Natural killer cell (primary cell): ENCODE data around the gene DNTT. TPM values are rescaled to one million over a fixed set of nuclear protein-coding genes. Genes with fewer than 3 reads are reported as not detected.

Experiments used
- ATAC-seq, 3 donors: fragments of 150-1000 bp in 2 of 3; fragments of 200-7000 bp in 1 of 3; cut with Tn5 transposase; 1 replicate in 1 of 3; 2 replicates in 2 of 3; pipeline ENCODE4 v1.10.0; 2021; ENCODE audit warnings: mild to moderate bottlenecking in 2 of 3, moderate library complexity in 2 of 3
- DNase-seq, 2 donors: peaks; one replicate each; pipeline versions ENCODE4 v3.0.0 to v3.0.0-alpha.2; 2013 to 2021; ENCODE audit warnings: mixed read lengths in 1 of 2
- H3K27ac ChIP-seq: one replicate; pipeline ENCODE4 v1.5.1; 2013; ENCODE audit warnings: mild to moderate bottlenecking, low read length
- H3K27me3 ChIP-seq: one replicate; pipeline ENCODE4 v1.6.1; 2013; ENCODE audit warnings: low read length; ENCODE audit not compliant: control insufficient read depth, insufficient read depth
- H3K36me3 ChIP-seq: one replicate; pipeline ENCODE4 v1.6.1; 2013; ENCODE audit warnings: low read length; ENCODE audit not compliant: control insufficient read depth, insufficient read depth
- H3K4me1 ChIP-seq: one replicate; pipeline ENCODE4 v1.6.1; 2013; ENCODE audit warnings: low read length; ENCODE audit not compliant: control insufficient read depth, insufficient read depth
- H3K4me3 ChIP-seq: one replicate; pipeline ENCODE4 v1.5.1; 2013; ENCODE audit warnings: low read length
- H3K9me3 ChIP-seq: one replicate; pipeline ENCODE4 v1.6.1; 2013; ENCODE audit warnings: low read length; ENCODE audit not compliant: control insufficient read depth, insufficient read depth
- H3K27ac Mint-ChIP-seq, 2 donors: one replicate each; pipeline ENCODE4 v1.8.0; 2022; ENCODE audit warnings: mild to moderate bottlenecking in 2 of 2, mixed read lengths in 2 of 2, moderate library complexity in 1 of 2
- H3K27me3 Mint-ChIP-seq, 2 donors: one replicate each; pipeline ENCODE4 v1.8.0; 2022; ENCODE audit warnings: low read depth in 2 of 2, mixed read lengths in 2 of 2
- H3K36me3 Mint-ChIP-seq: one replicate; pipeline ENCODE4 v1.8.0; 2022; ENCODE audit warnings: mixed read lengths
- H3K4me1 Mint-ChIP-seq, 2 donors: one replicate each; pipeline ENCODE4 v1.8.0; 2022; ENCODE audit warnings: mixed read lengths in 2 of 2
- H3K4me3 Mint-ChIP-seq: one replicate; pipeline ENCODE4 v1.8.0; 2022; ENCODE audit warnings: mild to moderate bottlenecking, moderate library complexity, mixed read lengths
- H3K9me3 Mint-ChIP-seq, 2 donors: one replicate each; pipeline ENCODE4 v1.8.0; 2022; ENCODE audit warnings: mixed read lengths in 2 of 2
- CTCF ChIP-seq: fragments of 200-600 bp; IDR thresholded peaks from one replicate; pipeline ENCODE4 v1.8.0; 2022; ENCODE audit warnings: antibody characterized with exemption
- WGBS: methylation state at CpG from one replicate; pipeline ENCODE4 v1.1.7; 2013; ENCODE audit warnings: missing lambda C conversion rate; ENCODE audit not compliant: insufficient coverage; 5-methylcytosine and 5-hydroxymethylcytosine counted together
- intact Hi-C: fragments of 100-400 bp; cut with micrococcal nuclease; formaldehyde crosslinking; loops from one replicate; pipeline ENCODE4 v1.14.2; 2022
- total RNA-seq, 4 donors: library from RNA; stranded (reverse); fragments of 120-200 nt in 1 of 4; gene quantifications; one replicate each; pipeline versions ENCODE4 v1.2.3 to v1.2.4, GENCODE V29; 2013 to 2022

DNTT gene
- total RNA-seq, 3 donors from 2014 or later (not counting 1 experiment from before 2014, with no cell fraction given): not detected

- Histone ChIP-seq H3K4me3 (no peak overlapping the region), H3K4me1 (no peaks in the 10 kb centered on the region), H3K36me3 (no peaks in the 10 kb centered on the region), H3K27ac (no peak overlapping the region), H3K27me3 (no peaks in the 10 kb centered on the region), H3K9me3 (no peaks in the 10 kb centered on the region)
- Mint-ChIP-seq H3K27ac (no peak overlapping the region), H3K36me3 (no peaks in the 10 kb centered on the region), H3K4me1 (no peaks in the 10 kb centered on the region), H3K4me3 (no peak overlapping the region), H3K9me3 (no peaks in the 10 kb centered on the region), H3K27me3 (peaks cover 14 to 43% of the 10 kb centered on the region in 2 donors)
- no peak for DNase-seq
- WGBS: 61% methylated on average over 3 of the region's 4 CpGs
- TF ChIP-seq CTCF: no peak
- ATAC-seq: no peak
- intact Hi-C loops: no loop called here
Observed at GRCh38 chr10:96317067-96317833, 13.0 kb downstream of the DNTT start.

- no peak overlapping the region for H3K4me3 ChIP-seq
- peaks cover 12 to 28% of the 10 kb centered on the region in 2 donors for H3K27me3 Mint-ChIP-seq
- H3K9me3 ChIP-seq: no peaks in the 10 kb centered on the region
- H3K4me1 ChIP-seq: no peaks in the 10 kb centered on the region
- DNase-seq (no peak), ATAC-seq (no peak)
- no peaks in the 10 kb centered on the region for H3K36me3 ChIP-seq
- H3K9me3 Mint-ChIP-seq: no peaks in the 10 kb centered on the region
- H3K27ac ChIP-seq: no peak overlapping the region
- intact Hi-C loops: no loop called here
- WGBS: 50% methylated on average over 3 of the region's 3 CpGs
- H3K4me1 Mint-ChIP-seq: no peaks in the 10 kb centered on the region
- no peak for TF ChIP-seq CTCF
- H3K27ac Mint-ChIP-seq: no peak overlapping the region
- no peaks in the 10 kb centered on the region for H3K36me3 Mint-ChIP-seq
- H3K27me3 ChIP-seq: no peaks in the 10 kb centered on the region
- H3K4me3 Mint-ChIP-seq: no peak overlapping the region
Observed at GRCh38 chr10:96319754-96320474, 15.7 kb downstream of the DNTT start.

GRCh38 chr10:96321822-96322221 is 17.6 kb downstream of the DNTT start:
- Mint-ChIP-seq H3K4me1 (no peaks in the 10 kb centered on the region), H3K27ac (no peak overlapping the region), H3K36me3 (no peaks in the 10 kb centered on the region), H3K27me3 (peaks cover 0 to 14% of the 10 kb centered on the region in 2 donors), H3K4me3 (no peak overlapping the region), H3K9me3 (no peaks in the 10 kb centered on the region)
- no peaks in the 10 kb centered on the region for H3K9me3 ChIP-seq
- H3K36me3 ChIP-seq: no peaks in the 10 kb centered on the region
- no peak overlapping the region for H3K4me3 ChIP-seq
- no peak for TF ChIP-seq CTCF
- no peak overlapping the region for H3K27ac ChIP-seq
- no peaks in the 10 kb centered on the region for H3K4me1 ChIP-seq
- no peaks in the 10 kb centered on the region for H3K27me3 ChIP-seq
- intact Hi-C loops: no loop called here
- WGBS: 78% methylated on average over 5 of the region's 5 CpGs
- no peak for ATAC-seq
- DNase-seq: no peak
